ENCODE data around the gene SDK1. TPM values are rescaled to one million over a fixed set of nuclear protein-coding genes. Genes with fewer than 3 reads are reported as not detected.

The SDK1 gene
- total and polyA plus RNA-seq, 2 donors (not counting 3 experiments of a cell fraction or from before 2014, with no cell fraction given) = 1.6 to 3.9 TPM

- FAIRE-seq = no peak
- no peak overlapping the region for H3K9ac ChIP-seq (replicated peaks; ENCODE audit: extremely low read depth, insufficient read depth, low read length)
- ChIA-PET POLR2A (no interaction called here), CTCF (no interaction called here)
- peaks cover 4% of the 10 kb centered on the region for H3K4me1 ChIP-seq (ENCODE audit: control insufficient read depth, extremely low read depth, insufficient read depth, low read length)
- no peak overlapping the region for H2AFZ ChIP-seq (ENCODE audit: low read depth, low read length)
- no peaks in the 10 kb centered on the region for H3K9me1 ChIP-seq (replicated peaks; ENCODE audit: control insufficient read depth, extremely low read depth, insufficient read depth, low read length)
- no peak overlapping the region for H3K27ac ChIP-seq (ENCODE audit: insufficient read depth, low read depth, low read length)
- no peaks in the 10 kb centered on the region for H3K9me3 ChIP-seq (replicated peaks; ENCODE audit: control insufficient read depth, insufficient read depth, low read length)
- no peaks in the 10 kb centered on the region for H4K20me1 ChIP-seq (replicated peaks; ENCODE audit: control insufficient read depth, extremely low read depth, insufficient read depth, low read length)
- no peaks in the 10 kb centered on the region for H3K27me3 ChIP-seq (ENCODE audit: control insufficient read depth in 2 of 2, insufficient read depth in 2 of 2, low read length in 2 of 2)
- no peak for DNase-seq (ENCODE audit: low read depth, low spot score)
- no TSS peak for BruUV-seq (replicated peaks)
- H3K36me3 ChIP-seq (ENCODE audit: control insufficient read depth in 2 of 2, extremely low read depth in 1 of 2, insufficient read depth in 2 of 2, low read length in 2 of 2) = no peaks in the 10 kb centered on the region
- no peaks in the 10 kb centered on the region for H3K79me2 ChIP-seq (ENCODE audit: control insufficient read depth, insufficient read depth, low read length)
- dilution Hi-C loops (cut with MboI; ENCODE audit: extremely low pct_ligation_motif_present, low sequenced_read_pairs) (no loop called here), intact Hi-C loops (cut with micrococcal nuclease) (no loop called here)
- H3K4me2 ChIP-seq (ENCODE audit: insufficient read depth, low read length) = no peak overlapping the region
- no peak for TF ChIP-seq EZH2 (IDR thresholded peaks at IDR 0.05; ENCODE audit: borderline replicate concordance, low read depth, low read length, severe bottlenecking)
- TF ChIP-seq POLR2A (IDR thresholded peaks at IDR 0.05; ENCODE audit: low read depth, low read length) = no peak
- TF ChIP-seq CTCF (IDR thresholded peaks at IDR 0.05; ENCODE audit: extremely low read depth in 1 of 2, insufficient read depth in 1 of 2, low read depth in 1 of 2, low read length in 2 of 2) = no peak
- TF ChIP-seq GATA2 (IDR thresholded peaks at IDR 0.05; ENCODE audit: insufficient read depth, insufficient read length, low read depth, low read length) = no peak
- no peak for TF ChIP-seq POLR2AphosphoS5 (IDR thresholded peaks at IDR 0.05; ENCODE audit: insufficient read depth, low read depth, low read length)
- TF ChIP-seq JUN (IDR thresholded peaks at IDR 0.05; ENCODE audit: borderline replicate concordance, insufficient read depth, insufficient read length, low read depth) = no peak
- TF ChIP-seq FOS (IDR thresholded peaks at IDR 0.05; ENCODE audit: borderline replicate concordance, insufficient read depth, low read length) = no peak
- no peak for TF ChIP-seq MYC (IDR thresholded peaks at IDR 0.05; ENCODE audit: low read depth, low read length)
- TF ChIP-seq MAX (IDR thresholded peaks at IDR 0.05; ENCODE audit: insufficient read depth, insufficient read length) = no peak
- H3K4me3 ChIP-seq (replicated peaks in 1 of 3; ENCODE audit: insufficient read depth in 1 of 3, low read depth in 1 of 3, low read length in 3 of 3) = no peak overlapping the region
Observed at GRCh38 chr7:3951316-3952055, 650.4 kb downstream of the SDK1 start.

All from endothelial cell of umbilical vein (primary cell).